Parathyroid adenoma (tissue), 2 donors: ENCODE results near the gene RNASE7.
A peak's percentile ranks its signal among the peaks of the same experiment; 100 is the strongest.

Source experiments
- H2AFZ ChIP-seq: fragments of 300-600 bp; sonication (generic); one replicate; pipeline ENCODE4 v1.7.0; 2017; ENCODE audit warnings: antibody characterized with exemption, mild to moderate bottlenecking
- H3K27ac ChIP-seq: fragments of 300-600 bp; sonication (generic); one replicate; pipeline ENCODE4 v1.7.0; 2017
- H3K27me3 ChIP-seq: fragments of 300-600 bp; sonication (generic); one replicate; pipeline ENCODE4 v1.7.0; 2017; ENCODE audit warnings: low read length; ENCODE audit not compliant: control insufficient read depth, insufficient read depth
- H3K36me3 ChIP-seq: fragments of 300-600 bp; sonication (generic); one replicate; pipeline ENCODE4 v1.7.0; 2017; ENCODE audit warnings: low read length; ENCODE audit not compliant: control insufficient read depth, insufficient read depth
- H3K4me1 ChIP-seq: fragments of 300-600 bp; sonication (generic); one replicate; pipeline ENCODE4 v1.7.0; 2017; ENCODE audit warnings: control low read depth
- H3K4me2 ChIP-seq: fragments of 300-600 bp; sonication (generic); one replicate; pipeline ENCODE4 v1.7.0; 2017; ENCODE audit warnings: low read length
- H3K4me3 ChIP-seq: fragments of 300-600 bp; sonication (generic); one replicate; pipeline ENCODE4 v1.7.0; 2017; ENCODE audit warnings: low read depth, low read length
- H3K79me2 ChIP-seq: fragments of 300-600 bp; sonication (generic); one replicate; pipeline ENCODE4 v1.7.0; 2017; ENCODE audit warnings: control low read depth
- H3K9ac ChIP-seq: fragments of 300-600 bp; sonication (generic); one replicate; pipeline ENCODE4 v1.7.0; 2017; ENCODE audit warnings: mild to moderate bottlenecking
- H3K9me3 ChIP-seq: fragments of 300-600 bp; sonication (generic); one replicate; pipeline ENCODE4 v1.7.0; 2017; ENCODE audit warnings: low read length; ENCODE audit not compliant: control insufficient read depth
- CTCF ChIP-seq: fragments of 300-600 bp; sonication (generic); IDR thresholded peaks from one replicate; pipeline ENCODE4 v1.7.0; 2017; ENCODE audit warnings: antibody characterized with exemption, mild to moderate bottlenecking
- donor health status: primary hyperparathyroidism.

RNASE7 gene

GRCh38 chr14:21072031-21072473 is 29.9 kb downstream of the RNASE7 start:
- Histone ChIP-seq H3K36me3 (no peaks in the 10 kb centered on the region), H3K4me3 (peak overlapping the region; percentile 94), H3K4me2 (peak overlapping the region; percentile 96), H3K79me2 (peaks cover 9% of the 10 kb centered on the region), H3K9me3 (no peaks in the 10 kb centered on the region), H3K27me3 (no peaks in the 10 kb centered on the region), H3K27ac (peak overlapping the region; percentile 75), H3K9ac (no peak overlapping the region), H2AFZ (no peak overlapping the region), H3K4me1 (peaks cover 27% of the 10 kb centered on the region)
- TF ChIP-seq CTCF = no peak

GRCh38 chr14:21072781-21073339 is 30.7 kb downstream of the RNASE7 start:
- no peaks in the 10 kb centered on the region for H3K27me3 ChIP-seq
- H3K9me3 ChIP-seq = no peaks in the 10 kb centered on the region
- no peaks in the 10 kb centered on the region for H3K36me3 ChIP-seq
- no peak for TF ChIP-seq CTCF
- no peak overlapping the region for H3K4me2 ChIP-seq
- no peak overlapping the region for H3K27ac ChIP-seq
- no peak overlapping the region for H3K9ac ChIP-seq
- H2AFZ ChIP-seq = no peak overlapping the region
- H3K4me1 ChIP-seq = peaks cover 27% of the 10 kb centered on the region
- H3K4me3 ChIP-seq = no peak overlapping the region
- H3K79me2 ChIP-seq = peaks cover 9% of the 10 kb centered on the region

- Histone ChIP-seq H3K79me2 (peaks cover 9% of the 10 kb centered on the region), H3K4me1 (peaks cover 20% of the 10 kb centered on the region), H3K27me3 (no peaks in the 10 kb centered on the region), H3K4me3 (no peak overlapping the region), H3K9me3 (no peaks in the 10 kb centered on the region), H3K4me2 (no peak overlapping the region), H3K9ac (no peak overlapping the region), H3K36me3 (no peaks in the 10 kb centered on the region), H3K27ac (no peak overlapping the region), H2AFZ (no peak overlapping the region)
- no peak for TF ChIP-seq CTCF
Observed at GRCh38 chr14:21073921-21074320, 31.8 kb downstream of the RNASE7 start.

GRCh38 chr14:21074398-21075272 is 32.5 kb downstream of the RNASE7 start:
- peaks cover 13% of the 10 kb centered on the region for H3K4me1 ChIP-seq
- TF ChIP-seq CTCF = no peak
- no peak overlapping the region for H2AFZ ChIP-seq
- no peaks in the 10 kb centered on the region for H3K27me3 ChIP-seq
- H3K79me2 ChIP-seq = peaks cover 12% of the 10 kb centered on the region
- H3K4me3 ChIP-seq = no peak overlapping the region
- no peaks in the 10 kb centered on the region for H3K36me3 ChIP-seq
- no peaks in the 10 kb centered on the region for H3K9me3 ChIP-seq
- H3K27ac ChIP-seq = no peak overlapping the region
- H3K4me2 ChIP-seq = no peak overlapping the region
- H3K9ac ChIP-seq = no peak overlapping the region
